Thoracic aorta (tissue), 2 donors: ENCODE results near the gene SLC24A1. TPM values are rescaled to one million over a fixed set of nuclear protein-coding genes. Genes with fewer than 3 reads are reported as not detected.
"Not testable (repeated sequence)": the region's sequence is repeated elsewhere in the genome, so short reads cannot be mapped to it uniquely, and the experiment has no call there.

ENCODE experiments used
- ATAC-seq: fragments of 150-250 bp; one replicate; pipeline ENCODE4 v1.8.0; 2017; ENCODE audit warnings: low read depth; ENCODE audit not compliant: insufficient number of reproducible peaks, low FRiP score
- DNase-seq: peaks from one replicate; pipeline ENCODE4 v3.0.0-alpha.2; 2020; ENCODE audit warnings: low spot score
- H3K27ac ChIP-seq, 2 donors: fragments of 200-600 bp; sonication (generic); 1 replicate in 1 of 2; 2 replicates in 1 of 2; pipeline ENCODE4 v1.5.1; 2016; ENCODE audit warnings: mild to moderate bottlenecking in 2 of 2, moderate library complexity in 2 of 2
- H3K27me3 ChIP-seq: fragments of 200-600 bp; sonication (generic); replicated peaks from 2 replicates; pipeline ENCODE4 v1.6.0; 2016; ENCODE audit warnings: mild to moderate bottlenecking; ENCODE audit not compliant: insufficient read depth
- H3K36me3 ChIP-seq: fragments of 200-600 bp; sonication (generic); one replicate; pipeline ENCODE4 v1.5.1; 2016
- H3K4me1 ChIP-seq, 2 donors: fragments of 200-600 bp; sonication (generic); 1 replicate in 1 of 2; 2 replicates in 1 of 2; pipeline versions ENCODE4 v1.5.1 to v1.6.0; 2016; ENCODE audit warnings: low read depth in 2 of 2, mild to moderate bottlenecking in 1 of 2; ENCODE audit not compliant: control insufficient read depth in 1 of 2
- H3K4me3 ChIP-seq: fragments of 200-600 bp; sonication (generic); 2 replicates; pipeline ENCODE4 v1.5.1; 2016; ENCODE audit warnings: mild to moderate bottlenecking
- H3K9me3 ChIP-seq: fragments of 200-600 bp; sonication (generic); 2 replicates; pipeline ENCODE4 v1.5.1; 2016
- total RNA-seq, 2 donors: library from RNA; depleted of rRNA; stranded (reverse); fragments of >200 nt; gene quantifications; one replicate each; pipeline versions ENCODE4 v1.1.0 to v1.2.3, GENCODE V29; 2016
- TF ChIP-seq, protein P1 (sequence below): fragments of 200-600 bp; sonication (generic); IDR thresholded peaks from one replicate; pipeline ENCODE4 v1.5.1; 2019; ENCODE audit warnings: antibody characterized with exemption

The SLC24A1 gene
- total RNA-seq, 2 donors from 2014 or later, result 6.1 to 7.3 TPM

DNA sequence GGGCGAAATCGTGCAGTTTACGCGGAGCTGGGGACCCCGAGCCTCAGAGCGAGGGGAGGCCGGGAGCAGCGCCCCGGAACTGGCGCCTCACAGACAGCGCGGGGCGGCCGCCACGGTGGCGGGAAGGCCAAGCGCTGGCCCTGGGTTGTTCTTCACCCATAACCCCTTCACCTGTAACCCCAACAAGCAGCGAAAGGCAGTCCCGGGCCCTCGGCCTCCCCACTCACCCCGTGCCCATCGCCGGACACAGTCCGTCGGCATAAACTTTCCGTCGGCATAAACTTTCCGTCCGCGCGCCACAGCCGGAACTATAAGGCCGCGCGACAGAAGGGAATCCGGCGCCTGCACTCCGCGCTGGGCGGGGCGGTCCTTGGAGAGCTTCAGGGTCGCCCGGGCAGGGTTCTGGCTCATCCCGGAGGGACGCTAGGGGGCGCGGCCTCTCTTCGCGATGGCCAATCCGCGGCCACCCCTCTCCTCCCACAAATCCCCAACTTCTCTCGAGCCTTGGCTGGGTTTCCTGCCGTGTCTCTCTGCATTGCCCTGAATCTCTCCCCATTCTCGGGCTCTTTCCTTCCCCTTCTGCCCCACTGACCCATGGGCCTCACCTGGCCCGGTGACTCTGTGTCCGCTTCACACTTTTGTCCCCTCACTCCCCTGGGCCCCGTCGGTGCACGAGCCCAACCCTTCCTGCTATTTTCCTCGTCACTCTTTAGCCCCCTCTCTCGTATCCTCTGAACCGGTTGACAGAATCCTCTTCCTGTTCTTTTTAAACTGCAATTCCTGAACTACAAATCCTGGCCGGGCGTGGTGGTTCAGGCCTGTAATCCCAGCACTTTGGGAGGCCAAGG is 10.6 kb upstream of the SLC24A1 start, which contains the start of gene INTS14:
TSS of gene INTS14 (minus strand) at position 261 of the 848 bp plus-strand sequence. CDS start 3,751 bp downstream, outside the sequence.
- peaks cover 8 to 23% of the 10 kb centered on the region in 2 donors for H3K4me1 ChIP-seq
- ATAC-seq, result peak; percentile 97

DNA sequence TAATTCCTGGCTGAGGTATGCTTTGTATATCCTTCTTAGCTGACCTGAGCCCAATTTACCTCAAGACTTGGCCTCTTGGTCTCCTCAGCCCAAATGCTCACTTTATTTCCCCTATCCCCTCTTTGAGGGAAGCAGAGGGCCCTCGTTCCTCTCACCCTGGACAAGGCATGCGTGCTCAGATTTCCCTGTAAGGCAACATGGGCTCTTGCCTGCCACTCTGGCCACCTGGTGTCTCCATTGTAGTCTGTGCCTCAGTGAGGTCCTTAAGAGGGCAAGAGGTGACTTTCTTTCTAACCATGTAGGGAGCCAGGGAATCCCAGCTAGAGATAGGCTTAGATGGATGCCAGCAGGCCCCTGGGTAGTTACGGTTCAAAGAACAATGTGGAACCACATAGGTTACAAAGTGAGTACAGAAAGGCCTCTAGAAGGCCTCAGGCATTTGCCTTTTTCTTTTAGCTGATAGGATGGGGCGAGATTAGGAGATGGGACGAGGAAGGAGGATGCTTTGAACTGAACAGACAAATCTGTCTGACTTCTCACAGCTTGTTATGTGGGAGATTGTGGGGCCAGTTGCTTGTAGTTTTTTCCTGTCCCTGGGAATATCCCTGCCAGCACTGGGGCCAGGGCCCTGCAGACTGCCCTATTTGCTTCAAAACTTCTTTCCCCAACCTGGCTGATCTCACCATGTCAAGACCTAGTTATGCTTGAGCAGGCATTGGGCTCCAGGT is 9.7 kb upstream of the SLC24A1 start:
- H3K27ac ChIP-seq, result peak overlapping the region; percentile 97
- no peak for DNase-seq

More for the DNA sequence above, 10.6 kb upstream of the SLC24A1 start, which contains the start of gene INTS14:
- Histone ChIP-seq H3K27me3 (no peaks in the 10 kb centered on the region), H3K36me3 (no peaks in the 10 kb centered on the region), H3K4me3 (peak within 1 kb of the TSS; percentile 90), H3K9me3 (no peaks in the 10 kb centered on the region), H3K27ac (peak within 1 kb of the TSS; percentile 97)
- DNase-seq, result peak; percentile 86
- TF ChIP-seq, protein P1, sequence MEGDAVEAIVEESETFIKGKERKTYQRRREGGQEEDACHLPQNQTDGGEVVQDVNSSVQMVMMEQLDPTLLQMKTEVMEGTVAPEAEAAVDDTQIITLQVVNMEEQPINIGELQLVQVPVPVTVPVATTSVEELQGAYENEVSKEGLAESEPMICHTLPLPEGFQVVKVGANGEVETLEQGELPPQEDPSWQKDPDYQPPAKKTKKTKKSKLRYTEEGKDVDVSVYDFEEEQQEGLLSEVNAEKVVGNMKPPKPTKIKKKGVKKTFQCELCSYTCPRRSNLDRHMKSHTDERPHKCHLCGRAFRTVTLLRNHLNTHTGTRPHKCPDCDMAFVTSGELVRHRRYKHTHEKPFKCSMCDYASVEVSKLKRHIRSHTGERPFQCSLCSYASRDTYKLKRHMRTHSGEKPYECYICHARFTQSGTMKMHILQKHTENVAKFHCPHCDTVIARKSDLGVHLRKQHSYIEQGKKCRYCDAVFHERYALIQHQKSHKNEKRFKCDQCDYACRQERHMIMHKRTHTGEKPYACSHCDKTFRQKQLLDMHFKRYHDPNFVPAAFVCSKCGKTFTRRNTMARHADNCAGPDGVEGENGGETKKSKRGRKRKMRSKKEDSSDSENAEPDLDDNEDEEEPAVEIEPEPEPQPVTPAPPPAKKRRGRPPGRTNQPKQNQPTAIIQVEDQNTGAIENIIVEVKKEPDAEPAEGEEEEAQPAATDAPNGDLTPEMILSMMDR, result peak; percentile 55

DNA sequence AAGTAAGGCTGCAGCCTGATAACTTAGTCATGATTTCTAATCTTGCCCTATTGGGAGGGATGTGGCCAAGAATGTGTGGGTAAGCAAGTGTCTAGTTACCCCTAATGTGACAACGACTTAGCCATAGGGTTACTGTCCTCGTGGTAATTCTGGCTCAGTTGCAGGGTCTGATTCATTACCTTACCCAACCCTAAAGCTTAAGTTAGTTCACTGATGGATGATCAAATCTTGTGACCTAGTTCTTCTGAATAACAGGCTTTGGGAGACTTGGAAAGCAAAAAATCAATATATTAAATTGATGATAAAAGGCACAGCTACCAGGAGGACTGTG is 9.2 kb upstream of the SLC24A1 start:
- H3K27ac ChIP-seq, result peak overlapping the region in 1 of 2 donors; percentile 97
- ATAC-seq, result no peak

More for the DNA sequence above, 9.7 kb upstream of the SLC24A1 start:
- Histone ChIP-seq H3K27me3 (no peaks in the 10 kb centered on the region), H3K9me3 (no peaks in the 10 kb centered on the region), H3K4me1 (peaks cover 8 to 23% of the 10 kb centered on the region in 2 donors), H3K36me3 (no peaks in the 10 kb centered on the region), H3K4me3 (peak overlapping the region; percentile 90)
- no peak for ATAC-seq
- TF ChIP-seq, protein P1, result no peak

DNA sequence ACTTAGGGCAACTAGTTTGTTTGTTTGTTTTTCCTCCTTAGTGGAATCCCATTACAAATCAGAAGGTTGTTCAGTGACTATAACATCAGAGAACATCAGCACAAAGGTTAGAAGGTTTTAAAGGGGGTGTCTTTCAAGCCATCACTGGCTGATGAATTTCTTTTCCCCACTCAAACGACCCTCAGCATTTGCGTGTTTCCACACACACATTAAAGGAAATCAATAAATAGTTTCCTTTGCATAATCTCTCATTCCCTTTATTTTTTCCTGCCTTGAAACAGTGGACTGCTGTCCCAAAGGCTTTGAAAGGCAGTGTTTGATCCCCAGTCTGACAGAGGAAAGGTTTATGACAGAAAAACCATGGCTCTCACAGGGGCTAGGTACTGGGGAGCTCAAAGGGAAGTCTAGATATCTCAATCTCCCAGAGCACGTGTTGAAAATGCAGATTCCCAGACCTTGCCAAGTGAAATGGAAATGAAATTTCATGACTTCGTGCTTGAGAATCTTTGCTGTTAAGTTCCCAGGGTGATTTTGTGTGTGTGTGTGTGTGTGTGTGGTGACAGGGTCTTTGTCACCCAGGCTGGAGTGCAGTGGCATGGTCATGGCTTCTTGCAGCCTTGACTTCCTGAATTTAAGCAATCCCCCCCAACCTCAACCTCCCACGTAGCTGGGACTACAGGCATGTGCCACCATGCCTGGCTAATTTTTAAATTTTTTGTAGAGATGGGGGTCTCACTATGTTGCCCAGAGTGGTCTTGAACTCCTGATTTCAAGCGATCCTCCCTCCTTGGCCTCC is 8.6 kb upstream of the SLC24A1 start:
- H3K36me3 ChIP-seq, result no peaks in the 10 kb centered on the region
- TF ChIP-seq, protein P1, result no peak
- H3K27ac ChIP-seq, result no peak overlapping the region
- no peaks in the 10 kb centered on the region for H3K9me3 ChIP-seq
- no peaks in the 10 kb centered on the region for H3K27me3 ChIP-seq
- H3K4me1 ChIP-seq, result peaks cover 8 to 23% of the 10 kb centered on the region in 2 donors
- H3K4me3 ChIP-seq, result no peak overlapping the region
- no peak for DNase-seq
- ATAC-seq, result no peak

More for the DNA sequence above, 9.2 kb upstream of the SLC24A1 start:
- Histone ChIP-seq H3K4me3 (no peak overlapping the region), H3K36me3 (no peaks in the 10 kb centered on the region), H3K4me1 (peaks cover 8 to 23% of the 10 kb centered on the region in 2 donors), H3K27me3 (no peaks in the 10 kb centered on the region), H3K9me3 (no peaks in the 10 kb centered on the region)
- TF ChIP-seq, protein P1, result no peak
- DNase-seq, result no peak

DNA sequence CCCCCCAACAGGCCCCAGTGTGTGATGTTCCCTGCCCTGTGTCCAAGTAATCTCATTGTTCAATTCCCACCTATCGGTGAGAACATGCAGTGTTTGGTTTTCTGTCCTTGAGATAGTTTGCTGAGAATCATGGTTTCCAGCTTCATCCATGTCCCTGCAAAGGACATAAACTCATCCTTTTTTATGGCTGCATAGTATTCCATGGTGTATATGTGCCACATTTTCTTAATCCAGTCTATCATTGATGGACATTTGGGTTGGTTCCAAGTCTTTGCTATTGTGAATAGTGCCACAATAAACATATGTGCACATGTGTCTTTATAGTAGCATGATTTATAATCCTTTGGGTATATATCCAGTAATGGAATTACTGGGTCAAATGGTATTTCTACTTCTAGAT is 5.9 kb upstream of the SLC24A1 start:
- not testable (repeated sequence) for DNase-seq, H3K4me3 ChIP-seq, H3K36me3 ChIP-seq, H3K27me3 ChIP-seq, H3K9me3 ChIP-seq, H3K27ac ChIP-seq, ATAC-seq
- H3K4me1 ChIP-seq, result peaks cover 6 to 11% of the 10 kb centered on the region in 2 donors
